ENCODE results near the gene SFXN3. TPM values are rescaled to one million over a fixed set of nuclear protein-coding genes. Genes with fewer than 3 reads are reported as not detected.
A peak's percentile ranks its signal among the peaks of the same experiment; 100 is the strongest.

Gene SFXN3
- total and polyA plus RNA-seq, 10 of the 15 experiments (the other 5 are each of a cell fraction or from before 2014, with no cell fraction given), result 0.05 to 11.3 (median 1.2) TPM

- peak; percentile 73 for TF ChIP-seq EED (IDR thresholded peaks at IDR 0.05; ENCODE audit: low read depth)
- no peak for TF ChIP-seq ZBTB4 (CRISPR knock-in tag; IDR thresholded peaks at IDR 0.05)
- peak; percentile 71 for TF ChIP-seq NRF1 (conservative IDR thresholded peaks at IDR 0.05; ENCODE audit: low read depth, low read length)
- TF ChIP-seq RUNX3 (IDR thresholded peaks at IDR 0.05; ENCODE audit: low read length), result peak; percentile 83
- peak; percentile 29; the same call in 1 of the 2 replicates for TF ChIP-seq CREB1 (IDR thresholded peaks at IDR 0.05; ENCODE audit: low read depth)
- TF ChIP-seq PKNOX1 (IDR thresholded peaks at IDR 0.05), result no peak
- TF ChIP-seq WRNIP1 (IDR thresholded peaks at IDR 0.05; ENCODE audit: borderline replicate concordance, low read depth, low read length), result no peak
- no peak; the same call in 1 of the 2 replicates for TF ChIP-seq MAX (IDR thresholded peaks at IDR 0.05; ENCODE audit: low read depth, low read length)
- peak; percentile 90 to 95 for TF ChIP-seq SRF (IDR thresholded peaks at IDR 0.05; ENCODE audit: low read depth in 2 of 2, low read length in 2 of 2)
- peak in 1 of 2 experiments; percentile 41; a peak in 1 of 3 replicates for TF ChIP-seq EGR1 (IDR thresholded peaks at IDR 0.05; ENCODE audit: borderline replicate concordance in 1 of 2, low read depth in 2 of 2, low read length in 2 of 2)
- TF ChIP-seq KDM1A (IDR thresholded peaks at IDR 0.05; ENCODE audit: borderline replicate concordance), result no peak
- TF ChIP-seq NR2C1 (IDR thresholded peaks at IDR 0.05), result no peak
- no peak for TF ChIP-seq TARDBP (IDR thresholded peaks at IDR 0.05; ENCODE audit: borderline replicate concordance)
- TF ChIP-seq HDAC2 (IDR thresholded peaks at IDR 0.05), result no peak
- 0 out of 2 replicates have a peak, but pooled peaks have one; percentile 32 for TF ChIP-seq RB1 (IDR thresholded peaks at IDR 0.05; ENCODE audit: borderline replicate concordance)
- peak; percentile 32; the same call in 1 of the 2 replicates for TF ChIP-seq MXI1 (IDR thresholded peaks at IDR 0.05; ENCODE audit: low read depth, low read length)
- TF ChIP-seq RCOR1 (conservative IDR thresholded peaks at IDR 0.05; ENCODE audit: low read depth, low read length), result no peak
- TF ChIP-seq POLR2A (IDR thresholded peaks at IDR 0.05; ENCODE audit: low read depth, low read length), result peak; percentile 77
- 0 out of 2 replicates have a peak, but pooled peaks have one; percentile 2 for TF ChIP-seq TBL1XR1 (IDR thresholded peaks at IDR 0.05; ENCODE audit: low read depth, low read length)
- TF ChIP-seq TCF3 (IDR thresholded peaks at IDR 0.05; ENCODE audit: borderline replicate concordance, insufficient read depth, low read depth, low read length), result peak; percentile 94
- TF ChIP-seq BMI1 (IDR thresholded peaks at IDR 0.05; ENCODE audit: borderline replicate concordance), result no peak
- peak; percentile 44 for TF ChIP-seq MEF2B (IDR thresholded peaks at IDR 0.05; ENCODE audit: partially characterized antibody, poor library complexity, severe bottlenecking)
- peak; percentile 29 for TF ChIP-seq KLF5 (IDR thresholded peaks at IDR 0.05; ENCODE audit: partially characterized antibody)
- peak; percentile 71 for TF ChIP-seq NBN (IDR thresholded peaks at IDR 0.05)
- TF ChIP-seq CHD2 (IDR thresholded peaks at IDR 0.05; ENCODE audit: borderline replicate concordance, low read depth, low read length), result no peak
- no peak for TF ChIP-seq RAD51 (IDR thresholded peaks at IDR 0.05)
- no peak for TF ChIP-seq BACH1 (IDR thresholded peaks at IDR 0.05; ENCODE audit: borderline replicate concordance)
- no peak for TF ChIP-seq SUPT20H (IDR thresholded peaks at IDR 0.05; ENCODE audit: borderline replicate concordance, control insufficient read depth, low read depth, low read length)
Measured at GRCh38 chr10:101060951-101061623, 30.1 kb downstream of the SFXN3 start (continued).
